ENCODE measurements around the gene QRSL1.

Gene QRSL1

DNA sequence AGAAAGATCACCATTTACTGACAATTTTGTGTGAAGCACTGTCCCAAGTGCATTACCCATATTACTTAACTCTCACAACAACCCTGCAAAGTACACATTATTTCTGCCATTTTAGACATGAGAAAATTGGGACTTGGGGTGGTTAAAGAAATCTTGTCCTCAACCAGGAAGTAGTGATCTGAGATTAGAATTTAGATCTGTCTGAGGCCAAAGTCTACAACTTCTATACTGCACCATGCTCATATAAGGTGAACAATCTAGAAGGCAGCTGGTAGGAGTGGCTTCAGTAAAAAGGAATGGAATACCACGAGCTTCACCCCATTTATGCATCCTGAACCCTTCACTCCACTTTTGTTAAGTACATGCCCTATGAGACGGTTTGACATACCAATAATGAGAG is 87.6 kb downstream of the QRSL1 start:
- Histone ChIP-seq H3K27me3 (ENCODE audit: control insufficient read depth in 5 of 5, insufficient read depth in 4 of 5, low read length in 5 of 5) (no peaks in the 10 kb centered on the region), H3K36me3 (ENCODE audit: control insufficient read depth in 5 of 5, insufficient read depth in 5 of 5, low read length in 5 of 5) (no peaks in the 10 kb centered on the region), H3K4me1 (ENCODE audit: control insufficient read depth in 5 of 5, insufficient read depth in 5 of 5, low read length in 5 of 5) (peaks cover 0 to 5% (median 0%) of the 10 kb centered on the region in 5 donors), H3K4me3 (ENCODE audit: low read depth in 1 of 5, low read length in 5 of 5) (no peak overlapping the region), H3K9ac (ENCODE audit: low read length in 5 of 5) (no peak overlapping the region), H3K27ac (ENCODE audit: low read depth, low read length) (no peak overlapping the region), H3K9me3 (ENCODE audit: control insufficient read depth in 5 of 5, low read length in 5 of 5) (no peaks in the 10 kb centered on the region)

All from subcutaneous abdominal adipose tissue (tissue), 5 donors.